ENCODE results near the gene CCSAP. TPM values are rescaled to one million over a fixed set of nuclear protein-coding genes. Genes with fewer than 3 reads are reported as not detected.

The CCSAP gene
- polyA plus RNA-seq, 1 of the 3 experiments (the other 2 are of a cell fraction) = 1.8 TPM

- TF ChIP-seq ZBTB33 (IDR thresholded peaks at IDR 0.05; ENCODE audit: borderline replicate concordance, low read depth) (no peak), CTCF (IDR thresholded peaks at IDR 0.05) (no peak), TEAD4 (IDR thresholded peaks at IDR 0.05; ENCODE audit: borderline replicate concordance, insufficient read depth) (no peak), FOXM1 (IDR thresholded peaks at IDR 0.05; ENCODE audit: low read depth) (no peak)
These were observed 42.6 kb downstream of the CCSAP start (continued) for GRCh38 chr1:229300099-229300757.

- no peaks in the 10 kb centered on the region for H4K20me1 ChIP-seq (ENCODE audit: insufficient read depth)
- H3K9ac ChIP-seq = no peak overlapping the region
- H3K36me3 ChIP-seq (replicated peaks in 1 of 2; ENCODE audit: control insufficient read depth in 1 of 2, insufficient read depth in 2 of 2, low read length in 1 of 2) = peaks cover 43 to 69% of the 10 kb centered on the region in 2 experiments
- peaks cover 0 to 7% of the 10 kb centered on the region in 2 experiments; a peak in 1 of 4 replicates for H3K4me1 ChIP-seq (ENCODE audit: control insufficient read depth in 1 of 2, insufficient read depth in 2 of 2, low read depth in 1 of 2, low read length in 1 of 2)
- 95% methylated on average over 5 of the region's 5 CpGs for WGBS (ENCODE audit: low lambda C conversion rate)
- H3K9me3 ChIP-seq = no peaks in the 10 kb centered on the region
- no peak overlapping the region for H3K27ac ChIP-seq (ENCODE audit: low read depth in 2 of 2, low read length in 1 of 2)
- no peak for DNase-seq
- H3K4me3 ChIP-seq (ENCODE audit: low read depth in 2 of 2, low read length in 1 of 2) = no peak overlapping the region
- H3K4me2 ChIP-seq = no peak overlapping the region
- ChIA-PET POLR2A (no interaction called here), CTCF (interaction anchor here (1.1 to 1.2 kb wide), 2 partner anchors 45 to 183 kb away, joined by 3 read pairs; no protein-coding TSS in a partner anchor)
- H3K27me3 ChIP-seq (ENCODE audit: insufficient read depth) = no peaks in the 10 kb centered on the region
- no peak for TF ChIP-seq POLR2AphosphoS5 (IDR thresholded peaks at IDR 0.05; ENCODE audit: low read depth, low read length)
- H3F3A ChIP-seq (replicated peaks; ENCODE audit: insufficient read depth) = no peaks in the 10 kb centered on the region
- no peak overlapping the region for H2AFZ ChIP-seq (ENCODE audit: low read depth)
- H3K9me2 ChIP-seq = no peaks in the 10 kb centered on the region
- H3K79me2 ChIP-seq (ENCODE audit: insufficient read depth) = no peaks in the 10 kb centered on the region
These were observed 43.9 kb downstream of the CCSAP start for GRCh38 chr1:229298887-229299503.

- peaks cover 38 to 63% of the 10 kb centered on the region in 2 experiments for H3K36me3 ChIP-seq (replicated peaks in 1 of 2; ENCODE audit: control insufficient read depth in 1 of 2, insufficient read depth in 2 of 2, low read length in 1 of 2)
- H3K27me3 ChIP-seq (ENCODE audit: insufficient read depth) = no peaks in the 10 kb centered on the region
- H2AFZ ChIP-seq (ENCODE audit: low read depth) = no peak overlapping the region
- H3K9me3 ChIP-seq = no peaks in the 10 kb centered on the region
- H3K9ac ChIP-seq = no peak overlapping the region
- no peaks in the 10 kb centered on the region for H4K20me1 ChIP-seq (ENCODE audit: insufficient read depth)
- no peaks in the 10 kb centered on the region for H3K79me2 ChIP-seq (ENCODE audit: insufficient read depth)
- H3K4me3 ChIP-seq (ENCODE audit: low read depth in 2 of 2, low read length in 1 of 2) = no peak overlapping the region
- no peak for DNase-seq
- no peaks in the 10 kb centered on the region for H3K9me2 ChIP-seq
- H3K4me2 ChIP-seq = no peak overlapping the region
- peaks cover 0 to 7% of the 10 kb centered on the region in 2 experiments; a peak in 2 of 4 replicates for H3K4me1 ChIP-seq (ENCODE audit: control insufficient read depth in 1 of 2, insufficient read depth in 2 of 2, low read depth in 1 of 2, low read length in 1 of 2)
- no peaks in the 10 kb centered on the region for H3F3A ChIP-seq (replicated peaks; ENCODE audit: insufficient read depth)
- POLR2A ChIA-PET = no interaction called here
- CTCF ChIA-PET = interaction anchor here (1.1 to 1.2 kb wide), 2 partner anchors 45 to 184 kb away, joined by 3 read pairs; no protein-coding TSS in a partner anchor
- no peak overlapping the region for H3K27ac ChIP-seq (ENCODE audit: low read depth in 2 of 2, low read length in 1 of 2)
- TF ChIP-seq NRF1 (IDR thresholded peaks at IDR 0.05; ENCODE audit: low read depth, low read length) (no peak), MEF2A (IDR thresholded peaks at IDR 0.05; ENCODE audit: borderline replicate concordance, low read depth) (no peak), NFIC (IDR thresholded peaks at IDR 0.05; ENCODE audit: borderline replicate concordance) (no peak), EP300 (IDR thresholded peaks at IDR 0.05; ENCODE audit: borderline replicate concordance in 1 of 2, low read depth in 1 of 2, low read length in 1 of 2) (no peak), RXRA (IDR thresholded peaks at IDR 0.05; ENCODE audit: borderline replicate concordance, low read depth) (no peak), ZBTB33 (IDR thresholded peaks at IDR 0.05; ENCODE audit: borderline replicate concordance, low read depth) (no peak), RCOR1 (IDR thresholded peaks at IDR 0.05; ENCODE audit: low read length) (no peak), JUND (IDR thresholded peaks at IDR 0.05) (no peak), FOXJ3 (CRISPR knock-in tag; IDR thresholded peaks at IDR 0.05) (no peak), ELF1 (IDR thresholded peaks at IDR 0.05) (no peak)
- TF ChIP-seq, protein P1, sequence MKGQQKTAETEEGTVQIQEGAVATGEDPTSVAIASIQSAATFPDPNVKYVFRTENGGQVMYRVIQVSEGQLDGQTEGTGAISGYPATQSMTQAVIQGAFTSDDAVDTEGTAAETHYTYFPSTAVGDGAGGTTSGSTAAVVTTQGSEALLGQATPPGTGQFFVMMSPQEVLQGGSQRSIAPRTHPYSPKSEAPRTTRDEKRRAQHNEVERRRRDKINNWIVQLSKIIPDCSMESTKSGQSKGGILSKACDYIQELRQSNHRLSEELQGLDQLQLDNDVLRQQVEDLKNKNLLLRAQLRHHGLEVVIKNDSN (IDR thresholded peaks at IDR 0.05; ENCODE audit: borderline replicate concordance, low read depth) = no peak
- TF ChIP-seq, protein P2, sequence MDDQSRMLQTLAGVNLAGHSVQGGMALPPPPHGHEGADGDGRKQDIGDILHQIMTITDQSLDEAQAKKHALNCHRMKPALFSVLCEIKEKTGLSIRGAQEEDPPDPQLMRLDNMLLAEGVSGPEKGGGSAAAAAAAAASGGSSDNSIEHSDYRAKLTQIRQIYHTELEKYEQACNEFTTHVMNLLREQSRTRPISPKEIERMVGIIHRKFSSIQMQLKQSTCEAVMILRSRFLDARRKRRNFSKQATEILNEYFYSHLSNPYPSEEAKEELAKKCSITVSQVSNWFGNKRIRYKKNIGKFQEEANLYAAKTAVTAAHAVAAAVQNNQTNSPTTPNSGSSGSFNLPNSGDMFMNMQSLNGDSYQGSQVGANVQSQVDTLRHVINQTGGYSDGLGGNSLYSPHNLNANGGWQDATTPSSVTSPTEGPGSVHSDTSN (IDR thresholded peaks at IDR 0.05) = no peak
These were observed 44.4 kb downstream of the CCSAP start for GRCh38 chr1:229298420-229298819.
